ENCODE measurements around the gene KCNK3. TPM values are rescaled to one million over a fixed set of nuclear protein-coding genes. Genes with fewer than 3 reads are reported as not detected.
A peak's percentile ranks its signal among the peaks of the same experiment; 100 is the strongest.

KCNK3 gene
- total and polyA plus RNA-seq, 2 experiments from 2014 or later: not detected

GRCh38 chr2:26691881-26692278 is 642 bp upstream of the KCNK3 start:
- no peak overlapping the region for H2AFZ ChIP-seq
- H3K4me2 ChIP-seq (ENCODE audit: unreplicated experiment): no peak overlapping the region
- H3K4me1 ChIP-seq (ENCODE audit: insufficient read depth): peaks cover 9% of the 10 kb centered on the region
- H3K9ac ChIP-seq: no peak overlapping the region
- no peaks in the 10 kb centered on the region for H3K36me3 ChIP-seq (ENCODE audit: low read depth)
- no peaks in the 10 kb centered on the region for H4K20me1 ChIP-seq (ENCODE audit: insufficient read depth)
- peaks cover 6% of the 10 kb centered on the region; the same call in 1 of the 2 replicates for H3F3A ChIP-seq (ENCODE audit: insufficient read depth)
- peaks cover 45% of the 10 kb centered on the region for H3K27me3 ChIP-seq (replicated peaks; ENCODE audit: insufficient read depth)
- no peak for DNase-seq
- 0 out of 2 replicates have a peak overlapping the region, but pooled peaks have one; percentile 21 for H3K4me3 ChIP-seq
- no peak overlapping the region for H3K27ac ChIP-seq
- TF ChIP-seq EZH2phosphoT487 (IDR thresholded peaks at IDR 0.05; ENCODE audit: insufficient read depth, low read depth): no peak
- no peak for TF ChIP-seq EZH2 (IDR thresholded peaks at IDR 0.05; ENCODE audit: insufficient read depth, poor library complexity, severe bottlenecking)
- H3K79me2 ChIP-seq (ENCODE audit: insufficient read depth): no peaks in the 10 kb centered on the region
- in situ Hi-C loops (cut with MboI): no loop called here
- no peaks in the 10 kb centered on the region for H3K9me2 ChIP-seq (ENCODE audit: insufficient read depth)
- 25 to 47% methylated on average over 6 of the region's 6 CpGs for WGBS, 2 experiments (ENCODE audit: low coverage in 1 of 2, low lambda C conversion rate in 2 of 2, missing lambda C conversion rate in 2 of 2)
- no peaks in the 10 kb centered on the region for H3K9me3 ChIP-seq (ENCODE audit: low read depth)

GRCh38 chr2:26692897-26693849 is 651 bp downstream of the KCNK3 start:
- Histone ChIP-seq H3K9ac (no peak overlapping the region), H3K4me1 (ENCODE audit: insufficient read depth) (peaks cover 11% of the 10 kb centered on the region), H4K20me1 (ENCODE audit: insufficient read depth) (no peaks in the 10 kb centered on the region), H3K27ac (no peak overlapping the region), H3K9me2 (ENCODE audit: insufficient read depth) (no peaks in the 10 kb centered on the region), H3F3A (ENCODE audit: insufficient read depth) (peaks cover 6% of the 10 kb centered on the region; the same call in 1 of the 2 replicates), H3K4me3 (peak overlapping the region; percentile 47), H3K9me3 (ENCODE audit: low read depth) (no peaks in the 10 kb centered on the region), H2AFZ (no peak overlapping the region), H3K27me3 (replicated peaks; ENCODE audit: insufficient read depth) (peaks cover 34% of the 10 kb centered on the region), H3K4me2 (ENCODE audit: unreplicated experiment) (peak overlapping the region; percentile 47), H3K79me2 (ENCODE audit: insufficient read depth) (no peaks in the 10 kb centered on the region), H3K36me3 (ENCODE audit: low read depth) (no peaks in the 10 kb centered on the region)
- in situ Hi-C loops (cut with MboI): no loop called here
- TF ChIP-seq EZH2phosphoT487 (IDR thresholded peaks at IDR 0.05; ENCODE audit: insufficient read depth, low read depth) (no peak), EZH2 (IDR thresholded peaks at IDR 0.05; ENCODE audit: insufficient read depth, poor library complexity, severe bottlenecking) (peak; percentile 83)
- 4 to 5% methylated on average over 73 to 76 of the region's 83 CpGs for WGBS, 2 experiments (ENCODE audit: low coverage in 1 of 2, low lambda C conversion rate in 2 of 2, missing lambda C conversion rate in 2 of 2)
- peak; percentile 61 for DNase-seq

GRCh38 chr2:26694001-26694400 is 1.5 kb downstream of the KCNK3 start:
- H3K27me3 ChIP-seq (replicated peaks; ENCODE audit: insufficient read depth): peaks cover 33% of the 10 kb centered on the region
- no peak for TF ChIP-seq EZH2phosphoT487 (IDR thresholded peaks at IDR 0.05; ENCODE audit: insufficient read depth, low read depth)
- TF ChIP-seq EZH2 (IDR thresholded peaks at IDR 0.05; ENCODE audit: insufficient read depth, poor library complexity, severe bottlenecking): no peak

GRCh38 chr2:26696351-26696816 is 3.9 kb downstream of the KCNK3 start:
- Histone ChIP-seq H3K9ac (no peak overlapping the region), H3K79me2 (ENCODE audit: insufficient read depth) (no peaks in the 10 kb centered on the region), H3K4me1 (ENCODE audit: insufficient read depth) (peaks cover 11% of the 10 kb centered on the region), H3K9me2 (ENCODE audit: insufficient read depth) (no peaks in the 10 kb centered on the region), H4K20me1 (ENCODE audit: insufficient read depth) (no peaks in the 10 kb centered on the region), H3K9me3 (ENCODE audit: low read depth) (no peaks in the 10 kb centered on the region), H3K27ac (peak overlapping the region; percentile 49), H3K36me3 (ENCODE audit: low read depth) (no peaks in the 10 kb centered on the region), H3K27me3 (replicated peaks; ENCODE audit: insufficient read depth) (peaks cover 20% of the 10 kb centered on the region), H3K4me3 (no peak overlapping the region), H2AFZ (no peak overlapping the region), H3K4me2 (ENCODE audit: unreplicated experiment) (no peak overlapping the region), H3F3A (ENCODE audit: insufficient read depth) (peaks cover 6% of the 10 kb centered on the region; the same call in 1 of the 2 replicates)
- DNase-seq: peak; percentile 98
- 2 to 4% methylated on average over 3 of the region's 3 CpGs for whole genome bisulfite sequencing, 2 experiments (ENCODE audit: low coverage in 1 of 2, low lambda C conversion rate in 2 of 2, missing lambda C conversion rate in 2 of 2)
- no peak for TF ChIP-seq EZH2phosphoT487 (IDR thresholded peaks at IDR 0.05; ENCODE audit: insufficient read depth, low read depth)
- TF ChIP-seq EZH2 (IDR thresholded peaks at IDR 0.05; ENCODE audit: insufficient read depth, poor library complexity, severe bottlenecking): no peak
- in situ Hi-C loops (cut with MboI): no loop called here

More at GRCh38 chr2:26694001-26694400, 1.5 kb downstream of the KCNK3 start:
- H3K4me3 ChIP-seq: no peak overlapping the region
- H3K36me3 ChIP-seq (ENCODE audit: low read depth): no peaks in the 10 kb centered on the region
- no peak overlapping the region for H2AFZ ChIP-seq
- no peaks in the 10 kb centered on the region for H3K9me2 ChIP-seq (ENCODE audit: insufficient read depth)
- no peak for DNase-seq
- H4K20me1 ChIP-seq (ENCODE audit: insufficient read depth): no peaks in the 10 kb centered on the region
- in situ Hi-C loops (cut with MboI): no loop called here
- H3K9me3 ChIP-seq (ENCODE audit: low read depth): no peaks in the 10 kb centered on the region
- peaks cover 11% of the 10 kb centered on the region for H3K4me1 ChIP-seq (ENCODE audit: insufficient read depth)
- peaks cover 6% of the 10 kb centered on the region; the same call in 1 of the 2 replicates for H3F3A ChIP-seq (ENCODE audit: insufficient read depth)
- no peak overlapping the region for H3K9ac ChIP-seq
- H3K4me2 ChIP-seq (ENCODE audit: unreplicated experiment): no peak overlapping the region
- H3K79me2 ChIP-seq (ENCODE audit: insufficient read depth): no peaks in the 10 kb centered on the region
- WGBS, 2 experiments (ENCODE audit: low coverage in 1 of 2, low lambda C conversion rate in 2 of 2, missing lambda C conversion rate in 2 of 2): 44 to 49% methylated on average over 7 of the region's 7 CpGs
- no peak overlapping the region for H3K27ac ChIP-seq
